Measurements from ENCODE around the gene CSAD.

DNA sequence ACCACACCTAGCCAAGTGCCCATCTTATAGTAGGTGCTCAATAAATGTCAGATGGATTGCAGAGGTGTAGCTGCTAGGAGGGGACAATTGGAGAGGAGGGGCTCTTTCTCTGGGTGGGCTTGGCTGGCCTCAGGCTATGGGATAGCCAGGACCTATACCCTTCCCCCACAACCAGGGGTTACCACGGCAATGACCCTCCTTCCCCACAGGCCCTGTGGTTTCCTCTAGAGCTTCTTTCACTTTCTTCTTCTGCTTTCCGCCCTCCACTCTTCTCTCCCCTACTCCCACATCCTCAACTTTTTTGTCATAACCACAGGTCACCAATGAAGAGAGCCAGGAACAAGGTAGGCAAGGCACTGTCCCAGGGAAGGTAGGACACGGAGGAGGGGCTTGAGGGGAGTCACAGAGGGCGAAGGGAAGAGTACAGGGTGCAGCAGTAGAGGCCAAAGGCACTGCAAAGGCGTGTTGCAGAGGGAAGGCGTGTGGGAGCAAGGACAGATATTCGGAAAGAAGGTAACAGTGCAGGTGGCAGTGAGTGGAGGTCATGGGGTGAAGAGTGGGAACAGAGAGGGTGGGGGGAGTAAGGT is 28.2 kb upstream of the CSAD start:
- TF ChIP-seq CTCF (IDR thresholded peaks at IDR 0.05) (no peak), EZH2 (IDR thresholded peaks at IDR 0.05; ENCODE audit: borderline replicate concordance, insufficient read depth, low read depth, low read length, poor library complexity, severe bottlenecking) (no peak)
